Liver (tissue), 3 donors: ENCODE measurements around the gene RPP25L.

Experiments used
- EGR1 ChIP-seq, 2 donors: IDR thresholded peaks; 2 replicates each; pipeline ENCODE4 v1.6.1; 2016 to 2018; ENCODE audit warnings: antibody characterized with exemption in 2 of 2, low read depth in 2 of 2
- HNF4A ChIP-seq, 2 donors: conservative IDR thresholded peaks; 2 replicates each; pipeline ENCODE4 v1.6.1; 2016; ENCODE audit warnings: antibody characterized with exemption in 2 of 2, mild to moderate bottlenecking in 2 of 2
- RAD21 ChIP-seq, 2 donors: IDR thresholded peaks; 2 replicates each; pipeline ENCODE4 v1.6.1; 2016; ENCODE audit warnings: antibody characterized with exemption in 2 of 2, mild to moderate bottlenecking in 2 of 2
- TF ChIP-seq, protein P1 (sequence below): IDR thresholded peaks from 2 replicates; pipeline ENCODE4 v1.6.1; 2016; ENCODE audit warnings: antibody characterized with exemption, mild to moderate bottlenecking
- TF ChIP-seq, protein P2 (sequence below): fragments of 150-350 bp; IDR thresholded peaks from 2 replicates; pipeline ENCODE4 v1.5.1; 2017; ENCODE audit warnings: improper control_type of control experiment, low read depth, low read length; ENCODE audit not compliant: missing input control
- donor health status: healthy.
- donor health status: healthy.

DNA sequence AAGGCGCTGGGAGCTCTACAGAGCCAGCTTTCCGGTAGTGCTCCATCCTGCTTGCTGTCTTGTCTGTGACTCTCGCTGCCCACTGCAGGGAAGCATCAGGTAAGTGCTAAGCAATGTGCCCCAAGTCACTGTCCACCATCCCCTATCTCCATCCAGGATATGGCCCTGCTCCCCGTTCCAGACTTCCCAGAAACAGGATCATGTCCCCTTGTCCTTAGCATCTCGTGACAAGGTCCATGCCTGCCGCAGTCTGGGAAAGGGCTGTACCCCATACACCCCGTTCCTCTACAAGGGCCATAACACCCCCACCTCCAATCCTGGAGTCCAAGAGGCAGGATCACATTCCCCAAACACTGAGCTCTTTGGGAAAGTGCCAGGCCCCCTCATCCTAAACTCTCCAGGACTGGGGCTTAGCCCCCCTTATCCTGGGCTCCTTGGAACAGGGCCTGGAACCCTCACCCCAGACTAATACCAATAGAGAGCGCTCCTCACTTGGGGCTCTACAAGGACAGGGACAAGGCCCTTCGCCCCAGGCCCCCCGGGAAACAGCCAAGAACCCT is 566 bp downstream of the RPP25L start:
- TF ChIP-seq EGR1 (IDR thresholded peaks at IDR 0.05; ENCODE audit: low read depth in 2 of 2) (no peak), HNF4A (conservative IDR thresholded peaks at IDR 0.05) (no peak), RAD21 (IDR thresholded peaks at IDR 0.05) (no peak)
- TF ChIP-seq, protein P1, sequence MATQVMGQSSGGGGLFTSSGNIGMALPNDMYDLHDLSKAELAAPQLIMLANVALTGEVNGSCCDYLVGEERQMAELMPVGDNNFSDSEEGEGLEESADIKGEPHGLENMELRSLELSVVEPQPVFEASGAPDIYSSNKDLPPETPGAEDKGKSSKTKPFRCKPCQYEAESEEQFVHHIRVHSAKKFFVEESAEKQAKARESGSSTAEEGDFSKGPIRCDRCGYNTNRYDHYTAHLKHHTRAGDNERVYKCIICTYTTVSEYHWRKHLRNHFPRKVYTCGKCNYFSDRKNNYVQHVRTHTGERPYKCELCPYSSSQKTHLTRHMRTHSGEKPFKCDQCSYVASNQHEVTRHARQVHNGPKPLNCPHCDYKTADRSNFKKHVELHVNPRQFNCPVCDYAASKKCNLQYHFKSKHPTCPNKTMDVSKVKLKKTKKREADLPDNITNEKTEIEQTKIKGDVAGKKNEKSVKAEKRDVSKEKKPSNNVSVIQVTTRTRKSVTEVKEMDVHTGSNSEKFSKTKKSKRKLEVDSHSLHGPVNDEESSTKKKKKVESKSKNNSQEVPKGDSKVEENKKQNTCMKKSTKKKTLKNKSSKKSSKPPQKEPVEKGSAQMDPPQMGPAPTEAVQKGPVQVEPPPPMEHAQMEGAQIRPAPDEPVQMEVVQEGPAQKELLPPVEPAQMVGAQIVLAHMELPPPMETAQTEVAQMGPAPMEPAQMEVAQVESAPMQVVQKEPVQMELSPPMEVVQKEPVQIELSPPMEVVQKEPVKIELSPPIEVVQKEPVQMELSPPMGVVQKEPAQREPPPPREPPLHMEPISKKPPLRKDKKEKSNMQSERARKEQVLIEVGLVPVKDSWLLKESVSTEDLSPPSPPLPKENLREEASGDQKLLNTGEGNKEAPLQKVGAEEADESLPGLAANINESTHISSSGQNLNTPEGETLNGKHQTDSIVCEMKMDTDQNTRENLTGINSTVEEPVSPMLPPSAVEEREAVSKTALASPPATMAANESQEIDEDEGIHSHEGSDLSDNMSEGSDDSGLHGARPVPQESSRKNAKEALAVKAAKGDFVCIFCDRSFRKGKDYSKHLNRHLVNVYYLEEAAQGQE, result no peak
- TF ChIP-seq, protein P2, sequence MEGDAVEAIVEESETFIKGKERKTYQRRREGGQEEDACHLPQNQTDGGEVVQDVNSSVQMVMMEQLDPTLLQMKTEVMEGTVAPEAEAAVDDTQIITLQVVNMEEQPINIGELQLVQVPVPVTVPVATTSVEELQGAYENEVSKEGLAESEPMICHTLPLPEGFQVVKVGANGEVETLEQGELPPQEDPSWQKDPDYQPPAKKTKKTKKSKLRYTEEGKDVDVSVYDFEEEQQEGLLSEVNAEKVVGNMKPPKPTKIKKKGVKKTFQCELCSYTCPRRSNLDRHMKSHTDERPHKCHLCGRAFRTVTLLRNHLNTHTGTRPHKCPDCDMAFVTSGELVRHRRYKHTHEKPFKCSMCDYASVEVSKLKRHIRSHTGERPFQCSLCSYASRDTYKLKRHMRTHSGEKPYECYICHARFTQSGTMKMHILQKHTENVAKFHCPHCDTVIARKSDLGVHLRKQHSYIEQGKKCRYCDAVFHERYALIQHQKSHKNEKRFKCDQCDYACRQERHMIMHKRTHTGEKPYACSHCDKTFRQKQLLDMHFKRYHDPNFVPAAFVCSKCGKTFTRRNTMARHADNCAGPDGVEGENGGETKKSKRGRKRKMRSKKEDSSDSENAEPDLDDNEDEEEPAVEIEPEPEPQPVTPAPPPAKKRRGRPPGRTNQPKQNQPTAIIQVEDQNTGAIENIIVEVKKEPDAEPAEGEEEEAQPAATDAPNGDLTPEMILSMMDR, result no peak
